D721Med (cell line): Measurements from ENCODE around the gene MBTPS1.

Source experiments
- DNase-seq: peaks from one replicate; pipeline ENCODE4 v3.0.0; 2011; ENCODE audit warnings: low spot score; ENCODE audit not compliant: insufficient read length
- FAIRE-seq: peaks from 2 replicates; lab custom pipeline; 2011; peaks lifted over from hg19 to GRCh38; lab: Jason Lieb, UNC
- TF ChIP-seq, protein P1 (sequence below): IDR thresholded peaks from 2 replicates; pipeline ENCODE4 v1.5.1; 2012; ENCODE audit warnings: mild to moderate bottlenecking, control low read depth; ENCODE audit not compliant: insufficient read depth; ENCODE audit errors: missing control alignments

Gene MBTPS1

DNA sequence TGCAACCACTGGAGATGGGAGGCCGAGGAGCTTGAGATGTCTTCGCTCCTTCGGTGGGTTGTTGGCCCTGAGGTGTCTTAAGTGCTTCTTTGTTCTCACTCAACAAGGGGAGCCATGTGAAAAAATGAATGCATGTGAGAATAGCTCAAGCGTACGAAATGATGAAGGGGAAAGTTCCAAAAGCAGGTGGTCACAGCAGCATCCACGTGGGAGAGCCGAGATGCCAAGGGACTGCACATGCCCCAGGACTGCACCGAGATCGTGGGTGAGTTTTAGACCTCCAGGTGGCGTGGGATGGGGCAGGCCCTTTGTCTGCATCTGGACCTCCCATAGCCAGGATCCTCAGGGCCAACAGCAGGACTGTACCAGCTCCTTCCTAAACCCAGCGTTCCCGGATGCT lies 82.2 kb downstream of the MBTPS1 start:
- TF ChIP-seq, protein P1, sequence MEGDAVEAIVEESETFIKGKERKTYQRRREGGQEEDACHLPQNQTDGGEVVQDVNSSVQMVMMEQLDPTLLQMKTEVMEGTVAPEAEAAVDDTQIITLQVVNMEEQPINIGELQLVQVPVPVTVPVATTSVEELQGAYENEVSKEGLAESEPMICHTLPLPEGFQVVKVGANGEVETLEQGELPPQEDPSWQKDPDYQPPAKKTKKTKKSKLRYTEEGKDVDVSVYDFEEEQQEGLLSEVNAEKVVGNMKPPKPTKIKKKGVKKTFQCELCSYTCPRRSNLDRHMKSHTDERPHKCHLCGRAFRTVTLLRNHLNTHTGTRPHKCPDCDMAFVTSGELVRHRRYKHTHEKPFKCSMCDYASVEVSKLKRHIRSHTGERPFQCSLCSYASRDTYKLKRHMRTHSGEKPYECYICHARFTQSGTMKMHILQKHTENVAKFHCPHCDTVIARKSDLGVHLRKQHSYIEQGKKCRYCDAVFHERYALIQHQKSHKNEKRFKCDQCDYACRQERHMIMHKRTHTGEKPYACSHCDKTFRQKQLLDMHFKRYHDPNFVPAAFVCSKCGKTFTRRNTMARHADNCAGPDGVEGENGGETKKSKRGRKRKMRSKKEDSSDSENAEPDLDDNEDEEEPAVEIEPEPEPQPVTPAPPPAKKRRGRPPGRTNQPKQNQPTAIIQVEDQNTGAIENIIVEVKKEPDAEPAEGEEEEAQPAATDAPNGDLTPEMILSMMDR = no peak
- FAIRE-seq (no peak), DNase-seq (no peak)

DNA sequence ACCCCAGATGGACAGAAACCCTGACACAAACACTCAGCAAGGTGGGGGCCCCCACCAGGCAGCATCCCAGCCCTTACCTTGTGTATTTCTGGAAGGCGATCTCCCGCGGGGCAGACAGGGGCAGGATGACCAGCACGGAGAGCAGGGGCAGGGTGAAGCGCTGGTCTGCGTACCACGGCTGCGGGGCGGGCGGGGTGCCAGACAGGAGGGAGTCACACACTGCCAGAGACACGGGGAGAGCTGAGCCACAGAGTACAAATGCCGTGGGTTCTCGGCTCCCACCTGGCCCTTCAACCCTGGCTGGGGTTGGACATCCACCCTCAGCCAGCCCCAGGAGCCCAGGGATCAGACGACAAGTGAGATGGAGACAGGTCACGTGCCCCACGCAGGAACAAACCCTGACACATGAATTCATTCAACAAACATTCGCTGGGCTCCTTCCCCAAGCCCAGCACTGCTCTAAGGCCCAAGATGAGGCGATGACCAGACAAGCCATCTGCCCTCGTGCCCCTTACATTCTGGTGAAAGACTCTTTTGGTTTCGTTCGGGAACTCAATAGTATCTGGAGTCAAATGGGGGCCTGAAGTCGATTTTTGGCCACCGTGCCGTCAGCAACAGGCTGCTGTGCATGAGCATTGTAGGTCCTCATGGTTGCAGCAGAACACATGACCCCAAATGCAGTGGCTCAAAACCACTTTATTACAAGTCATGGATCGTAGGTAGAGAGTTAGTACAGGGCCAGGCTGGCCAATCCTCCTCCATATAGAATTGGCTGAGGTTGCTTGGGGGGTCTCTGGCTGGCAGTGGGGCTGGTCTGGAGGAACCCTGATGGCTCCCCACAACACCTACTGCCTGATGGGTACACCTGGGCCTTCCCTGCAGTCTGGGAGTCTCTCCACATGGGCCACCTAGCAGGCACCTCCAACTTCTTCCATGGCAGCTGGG lies 83.2 kb downstream of the MBTPS1 start:
- no peak for FAIRE-seq

DNA sequence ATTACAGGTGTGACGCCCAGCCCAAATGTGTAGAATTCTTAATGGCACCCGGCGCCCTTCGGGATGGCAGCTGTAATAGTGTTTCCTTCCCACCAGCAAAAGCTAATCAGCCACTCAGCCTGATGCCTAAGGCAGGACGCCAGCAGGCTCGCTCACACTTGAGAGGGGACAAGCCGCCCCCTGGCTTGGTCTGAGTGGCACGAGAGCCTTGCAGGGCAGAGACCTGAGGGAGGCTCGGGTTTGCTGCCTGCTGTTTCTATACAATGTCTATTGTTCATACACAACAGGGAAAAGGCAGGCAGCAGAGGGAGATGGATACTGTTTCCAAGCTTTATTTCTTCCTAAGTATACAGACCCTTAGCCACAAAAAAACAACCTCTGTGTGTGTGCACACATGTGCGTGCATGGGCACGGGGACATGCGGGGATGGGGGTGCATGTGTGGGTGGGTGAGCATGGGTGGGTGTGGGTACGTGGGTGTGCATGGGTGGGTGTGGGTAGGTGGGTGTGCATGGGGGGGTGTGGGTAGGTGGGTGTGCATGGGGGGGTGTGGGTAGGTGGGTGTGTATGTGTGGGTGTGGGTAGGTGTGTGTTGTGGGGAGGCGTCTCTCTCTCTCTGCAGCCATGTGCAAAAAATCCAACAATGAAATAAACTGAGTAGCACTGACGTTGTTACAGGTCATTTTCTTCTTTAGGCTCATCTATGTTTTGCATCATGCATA lies 84.1 kb downstream of the MBTPS1 start:
- FAIRE-seq = no peak
- TF ChIP-seq, protein P1 = no peak
- no peak for DNase-seq

More for the DNA sequence above, 83.2 kb downstream of the MBTPS1 start:
- DNase-seq = no peak
- TF ChIP-seq, protein P1 = no peak

DNA sequence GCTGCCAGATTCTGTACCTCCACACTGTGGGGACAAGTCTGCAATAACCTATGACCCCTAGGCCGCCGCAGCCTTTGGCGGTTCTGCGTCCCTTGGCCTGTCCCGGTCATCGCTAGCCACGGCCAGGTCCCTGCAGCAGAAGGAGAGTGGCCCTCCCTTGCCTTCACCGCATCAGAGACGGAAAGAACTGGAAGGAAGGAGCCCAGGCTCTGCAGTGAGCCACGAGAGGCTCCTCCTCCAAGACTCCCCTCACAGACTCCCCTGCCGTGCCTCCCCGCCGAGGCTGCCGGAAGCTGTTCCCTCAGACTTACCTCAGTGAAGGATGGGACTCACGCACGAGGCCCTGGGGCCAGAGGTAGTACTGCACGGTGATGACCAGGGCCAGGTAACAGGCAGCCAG lies 85.2 kb downstream of the MBTPS1 start:
- no peak for FAIRE-seq
- DNase-seq = no peak
- TF ChIP-seq, protein P1 = no peak

DNA sequence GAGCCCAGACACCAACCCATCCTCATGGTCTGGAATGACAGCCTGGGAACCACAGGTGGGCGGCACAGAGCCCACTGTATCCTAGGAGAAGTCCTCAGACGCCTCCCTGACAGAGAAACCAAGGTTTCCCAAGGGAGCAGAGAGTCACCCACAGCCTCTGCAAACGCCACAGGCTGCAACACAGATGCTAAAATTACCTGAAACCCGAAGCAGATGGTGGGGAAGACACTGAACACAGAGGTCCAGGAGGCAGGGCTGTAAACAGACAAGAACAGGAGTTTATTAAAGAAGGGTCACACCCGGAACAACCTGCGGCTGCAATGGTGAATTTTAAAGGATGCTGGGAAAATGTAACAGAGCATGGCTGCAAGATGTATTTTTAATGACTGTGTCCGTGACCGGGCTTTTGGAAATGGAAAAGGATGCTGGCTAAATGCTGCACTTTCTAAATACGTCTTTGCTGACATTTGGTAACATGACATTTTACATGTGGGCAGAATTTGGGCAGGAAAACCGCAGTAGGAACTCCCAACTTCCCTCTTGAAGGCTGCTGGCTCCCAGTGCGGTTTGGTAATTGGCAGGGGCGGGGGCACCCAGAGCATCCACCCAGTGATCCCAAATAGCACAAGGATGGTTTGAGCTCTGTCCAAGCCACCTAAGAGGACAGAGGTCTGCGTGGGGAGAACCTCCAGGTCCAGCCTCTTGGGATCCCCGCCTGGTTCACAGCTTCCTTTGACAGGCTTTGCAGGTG lies 87.3 kb downstream of the MBTPS1 start:
- TF ChIP-seq, protein P1 = no peak
- DNase-seq (no peak), FAIRE-seq (no peak)

DNA sequence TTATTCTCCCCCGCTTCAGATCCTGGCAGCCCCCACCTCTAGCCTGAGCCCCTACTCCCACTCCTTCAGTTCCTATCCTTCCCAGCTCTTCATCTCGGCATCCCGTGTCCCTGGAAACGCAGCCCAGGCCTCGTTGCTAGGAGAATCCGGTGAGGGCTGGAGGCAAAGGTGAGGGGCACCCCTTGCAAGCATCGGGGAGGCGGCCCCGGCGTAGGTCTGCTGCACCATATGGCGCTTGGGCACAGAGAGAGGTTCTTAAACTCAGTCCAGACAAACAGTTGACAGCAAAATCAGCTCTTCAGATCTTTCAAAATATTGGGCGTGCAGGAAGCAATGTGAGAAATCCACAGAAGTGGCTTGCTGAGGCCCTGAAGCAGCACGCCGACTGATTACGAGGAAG lies 89.1 kb downstream of the MBTPS1 start:
- DNase-seq (no peak), FAIRE-seq (no peak)
- TF ChIP-seq, protein P1 = no peak
